GM23338 (cell line): ENCODE results near the gene ADGRD1. TPM values are rescaled to one million over a fixed set of nuclear protein-coding genes. Genes with fewer than 3 reads are reported as not detected.
"Not testable (repeated sequence)": the region's sequence is repeated elsewhere in the genome, so short reads cannot be mapped to it uniquely, and the experiment has no call there.

Experiments used
- ATAC-seq: fragments of 200-7000 bp; cut with Tn5 transposase; 3 replicates; pipeline ENCODE4 v1.9.1; 2020
- DNase-seq: peaks from one replicate; pipeline ENCODE4 v3.0.0-alpha.2; 2015; ENCODE audit warnings: low spot score
- H2AFZ ChIP-seq: fragments of 200-600 bp; sonication (generic); 2 replicates; pipeline ENCODE4 v1.8.0; 2016; ENCODE audit warnings: antibody characterized with exemption, mild to moderate bottlenecking, moderate library complexity
- H3F3A ChIP-seq: fragments of 200-600 bp; sonication (generic); replicated peaks from 2 replicates; pipeline ENCODE4 v1.8.0; 2017; ENCODE audit warnings: antibody characterized with exemption, mixed run types, low read depth
- H3K27ac ChIP-seq: fragments of 200-600 bp; sonication (generic); 2 replicates; pipeline ENCODE4 v1.6.1; 2016; ENCODE audit warnings: low read depth
- H3K27me3 ChIP-seq: fragments of 200-600 bp; sonication (generic); 2 replicates; pipeline ENCODE4 v1.8.0; 2016; ENCODE audit warnings: mild to moderate bottlenecking, mixed run types, moderate library complexity; ENCODE audit not compliant: insufficient read depth
- H3K36me3 ChIP-seq: fragments of 200-600 bp; sonication (generic); 2 replicates; pipeline ENCODE4 v1.8.0; 2016; ENCODE audit warnings: mild to moderate bottlenecking; ENCODE audit not compliant: insufficient read depth
- H3K4me1 ChIP-seq: fragments of 200-600 bp; sonication (generic); 2 replicates; pipeline ENCODE4 v1.8.0; 2016; ENCODE audit warnings: mild to moderate bottlenecking, moderate library complexity; ENCODE audit not compliant: insufficient read depth
- H3K4me2 ChIP-seq: fragments of 200-600 bp; sonication (generic); 2 replicates; pipeline ENCODE4 v1.7.1; 2017; ENCODE audit warnings: mixed run types
- H3K4me3 ChIP-seq: fragments of 200-600 bp; sonication (generic); 2 replicates; pipeline ENCODE4 v1.6.1; 2016; ENCODE audit warnings: mixed run types
- H3K79me2 ChIP-seq: fragments of 200-600 bp; sonication (generic); replicated peaks from 2 replicates; pipeline ENCODE4 v1.8.0; 2017; ENCODE audit warnings: mild to moderate bottlenecking; ENCODE audit not compliant: insufficient read depth
- H3K9me2 ChIP-seq: fragments of 200-600 bp; sonication (generic); 2 replicates; pipeline ENCODE4 v1.8.0; 2017; ENCODE audit not compliant: insufficient read depth
- H4K20me1 ChIP-seq: fragments of 200-600 bp; sonication (generic); replicated peaks from 2 replicates; pipeline ENCODE4 v1.8.0; 2017; ENCODE audit warnings: mild to moderate bottlenecking; ENCODE audit not compliant: insufficient read depth
- H3K27ac Mint-ChIP-seq: 2 replicates; pipeline ENCODE4 v1.8.0; 2020; ENCODE audit warnings: inconsistent platforms, mild to moderate bottlenecking, moderate library complexity, mixed read lengths
- H3K27me3 Mint-ChIP-seq: 3 replicates; pipeline ENCODE4 v1.8.0; 2022; ENCODE audit warnings: low read depth, mild to moderate bottlenecking, moderate library complexity, mixed read lengths, inconsistent platforms; ENCODE audit not compliant: insufficient read depth, poor library complexity
- H3K36me3 Mint-ChIP-seq: 3 replicates; pipeline ENCODE4 v1.8.0; 2021; ENCODE audit warnings: low read depth, mild to moderate bottlenecking, inconsistent platforms, moderate library complexity, mixed read lengths
- H3K4me1 Mint-ChIP-seq: 3 replicates; pipeline ENCODE4 v1.8.0; 2020; ENCODE audit warnings: mild to moderate bottlenecking, inconsistent platforms, mixed read lengths
- H3K4me3 Mint-ChIP-seq: 3 replicates; pipeline ENCODE4 v1.8.0; 2021; ENCODE audit warnings: moderate library complexity, mild to moderate bottlenecking, inconsistent platforms, mixed read lengths
- H3K9me3 Mint-ChIP-seq: 3 replicates; pipeline ENCODE4 v1.8.0; 2020; ENCODE audit warnings: moderate library complexity, mild to moderate bottlenecking, inconsistent platforms, mixed read lengths
- CREB1 ChIP-seq: fragments of 250-450 bp; sonication (Bioruptor Pico); IDR thresholded peaks from 2 replicates; pipeline ENCODE4 v1.5.0; 2020; ENCODE audit warnings: low read depth, mild to moderate bottlenecking, moderate library complexity
- CTCF ChIP-seq, 2 experiments: fragments of 200-600 bp in 1 of 2; sonication (generic) in 1 of 2; conservative IDR thresholded peaks; 2 replicates each; pipeline versions ENCODE4 v1.5.1 to v1.6.1; 2016 to 2017; ENCODE audit warnings: antibody characterized with exemption in 2 of 2, low read depth in 2 of 2, mild to moderate bottlenecking in 2 of 2, moderate library complexity in 1 of 2
- EZH2phosphoT487 ChIP-seq: fragments of 200-600 bp; sonication (generic); IDR thresholded peaks from one replicate; pipeline ENCODE4 v1.8.1; 2018; ENCODE audit warnings: antibody characterized with exemption; ENCODE audit not compliant: unreplicated experiment
- JUNB ChIP-seq: IDR thresholded peaks from one replicate; pipeline ENCODE4 v1.6.1; 2016; ENCODE audit warnings: antibody characterized with exemption; ENCODE audit not compliant: unreplicated experiment
- POLR2AphosphoS5 ChIP-seq: IDR thresholded peaks from 2 replicates; pipeline ENCODE4 v1.6.1; 2016; ENCODE audit warnings: antibody characterized with exemption, low read depth
- ZNF462 ChIP-seq: fragments of 250-450 bp; sonication (Bioruptor Pico); IDR thresholded peaks from 2 replicates; pipeline ENCODE4 v1.5.0; 2020; ENCODE audit warnings: mild to moderate bottlenecking, moderate library complexity
- polyA plus RNA-seq: library from polyadenylated mRNA; unstranded; fragments of >200 nt; fragmentation: Nextera tagmentation; extraction: Ambion mirVana; gene quantifications from 2 replicates; pipeline ENCODE4 v1.2.1, GENCODE V29; 2016
- total RNA-seq: library from RNA; depleted of rRNA; stranded (reverse); fragments of >200 nt; shearing (Covaris generic); gene quantifications from 2 replicates; pipeline ENCODE4 v1.2.3, GENCODE V29; 2014

The ADGRD1 gene
- total and polyA plus RNA-seq, 2 experiments from 2014 or later = 1.4 TPM; not detected in 1

GRCh38 chr12:130937063-130937462 lies 16.6 kb upstream of the ADGRD1 start (continued):
- TF ChIP-seq ZNF462 (CRISPR knock-in tag) (no peak), POLR2AphosphoS5 (no peak), JUNB (no peak), CREB1 (CRISPR knock-in tag) (no peak)

GRCh38 chr12:130937546-130937945 lies 16.2 kb upstream of the ADGRD1 start:
- H3K4me3 Mint-ChIP-seq, H3K4me3 ChIP-seq, H2AFZ ChIP-seq, H3K36me3 ChIP-seq, H3K27me3 Mint-ChIP-seq, H3K9me2 ChIP-seq, H3K27ac ChIP-seq, H3K4me1 ChIP-seq, H3K4me2 ChIP-seq, DNase-seq, H3K79me2 ChIP-seq, H3K4me1 Mint-ChIP-seq, H3K27ac Mint-ChIP-seq, ATAC-seq, H3F3A ChIP-seq, H3K36me3 Mint-ChIP-seq, H3K27me3 ChIP-seq, H4K20me1 ChIP-seq: not testable (repeated sequence)
- peaks cover 15% of the 10 kb centered on the region for H3K9me3 Mint-ChIP-seq

- peaks cover 4% of the 10 kb centered on the region for H3K27me3 Mint-ChIP-seq
- H3K4me3 Mint-ChIP-seq = no peak overlapping the region
- Histone ChIP-seq H3K9me2 (no peaks in the 10 kb centered on the region), H3K4me2 (no peak overlapping the region), H2AFZ (no peak overlapping the region), H3K36me3 (no peaks in the 10 kb centered on the region), H3K4me1 (no peaks in the 10 kb centered on the region), H3K27me3 (no peaks in the 10 kb centered on the region), H3K4me3 (no peak overlapping the region), H3F3A (no peaks in the 10 kb centered on the region), H4K20me1 (no peaks in the 10 kb centered on the region), H3K79me2 (no peaks in the 10 kb centered on the region), H3K27ac (no peak overlapping the region)
- no peaks in the 10 kb centered on the region; the same call in 2 of the 3 replicates for H3K36me3 Mint-ChIP-seq
- H3K9me3 Mint-ChIP-seq = peaks cover 15% of the 10 kb centered on the region
- no peaks in the 10 kb centered on the region for H3K4me1 Mint-ChIP-seq
- no peak for DNase-seq
- H3K27ac Mint-ChIP-seq = no peak overlapping the region
- ATAC-seq = no peak
- no peak for TF ChIP-seq CREB1 (CRISPR knock-in tag)
- TF ChIP-seq EZH2phosphoT487 = no peak
- no peak for TF ChIP-seq CTCF (conservative IDR thresholded peaks at IDR 0.05; ENCODE audit: low read depth in 2 of 2)
- TF ChIP-seq POLR2AphosphoS5 = no peak
Observed at GRCh38 chr12:130938186-130938585, 15.5 kb upstream of the ADGRD1 start.
